Astrocyte (in vitro differentiated cells and primary cell): ENCODE results near the gene KLHL25. TPM values are rescaled to one million over a fixed set of nuclear protein-coding genes. Genes with fewer than 3 reads are reported as not detected.

ENCODE experiments used
- DNase-seq: peaks from one replicate; pipeline ENCODE4 v3.0.0-alpha.2; 2010; ENCODE audit warnings: low read depth
- FAIRE-seq: peaks from 2 replicates; lab custom pipeline; 2011; peaks lifted over from hg19 to GRCh38; lab: Jason Lieb, UNC
- H2AFZ ChIP-seq: 2 replicates; pipeline ENCODE4 v1.6.0; 2012; ENCODE audit warnings: low read depth, low read length, inconsistent platforms
- H3K27ac ChIP-seq: 2 replicates; pipeline ENCODE4 v1.5.1; 2011; ENCODE audit warnings: low read depth, low read length, inconsistent platforms
- H3K27me3 ChIP-seq: 2 replicates; pipeline ENCODE4 v1.6.0; 2011; ENCODE audit warnings: low read length, inconsistent platforms; ENCODE audit not compliant: insufficient read depth
- H3K36me3 ChIP-seq: 2 replicates; pipeline ENCODE4 v1.5.1; 2011; ENCODE audit warnings: low read length, inconsistent platforms; ENCODE audit not compliant: insufficient read depth
- H3K4me1 ChIP-seq: 2 replicates; pipeline ENCODE4 v1.5.1; 2011; ENCODE audit warnings: low read length, inconsistent platforms; ENCODE audit not compliant: insufficient read depth
- H3K4me2 ChIP-seq: 2 replicates; pipeline ENCODE4 v1.6.0; 2012; ENCODE audit warnings: low read length, inconsistent platforms
- H3K4me3 ChIP-seq: 2 replicates; pipeline ENCODE4 v1.5.1; 2011; ENCODE audit warnings: low read depth, mild to moderate bottlenecking, low read length, inconsistent platforms; ENCODE audit not compliant: insufficient read depth
- H3K79me2 ChIP-seq: 2 replicates; pipeline ENCODE4 v1.6.0; 2012; ENCODE audit warnings: mild to moderate bottlenecking, low read length, inconsistent platforms; ENCODE audit not compliant: insufficient read depth
- H3K9ac ChIP-seq: 2 replicates; pipeline ENCODE4 v1.6.0; 2012; ENCODE audit warnings: mild to moderate bottlenecking, low read length, inconsistent platforms
- H3K9me3 ChIP-seq: 2 replicates; pipeline ENCODE4 v1.5.1; 2012; ENCODE audit warnings: low read depth, mild to moderate bottlenecking, low read length, inconsistent platforms; ENCODE audit not compliant: insufficient read depth
- H4K20me1 ChIP-seq: 2 replicates; pipeline ENCODE4 v1.6.0; 2012; ENCODE audit warnings: low read length, inconsistent platforms; ENCODE audit not compliant: insufficient read depth
- H3K27ac Mint-ChIP-seq: one replicate; pipeline ENCODE4 v1.8.0; 2021; ENCODE audit warnings: mild to moderate bottlenecking, mixed read lengths; ENCODE audit not compliant: unreplicated experiment
- H3K27me3 Mint-ChIP-seq: one replicate; pipeline ENCODE4 v1.8.0; 2021; ENCODE audit warnings: low read depth, mixed read lengths; ENCODE audit not compliant: unreplicated experiment
- H3K36me3 Mint-ChIP-seq: one replicate; pipeline ENCODE4 v1.8.0; 2021; ENCODE audit warnings: low read depth, mixed read lengths; ENCODE audit not compliant: unreplicated experiment
- H3K4me1 Mint-ChIP-seq: one replicate; pipeline ENCODE4 v1.8.0; 2021; ENCODE audit warnings: low read depth, mixed read lengths; ENCODE audit not compliant: unreplicated experiment
- H3K4me3 Mint-ChIP-seq: one replicate; pipeline ENCODE4 v1.8.0; 2021; ENCODE audit warnings: mild to moderate bottlenecking, moderate library complexity, mixed read lengths; ENCODE audit not compliant: unreplicated experiment
- H3K9me3 Mint-ChIP-seq: one replicate; pipeline ENCODE4 v1.8.0; 2021; ENCODE audit warnings: mild to moderate bottlenecking, mixed read lengths; ENCODE audit not compliant: unreplicated experiment
- CTCF ChIP-seq: IDR thresholded peaks from 2 replicates; pipeline ENCODE4 v1.5.1; 2011; ENCODE audit warnings: low read depth, mild to moderate bottlenecking, inconsistent platforms, low read length, moderate library complexity; ENCODE audit not compliant: insufficient read depth
- EZH2 ChIP-seq: IDR thresholded peaks from 2 replicates; pipeline ENCODE4 v1.6.1; 2012; ENCODE audit warnings: mild to moderate bottlenecking, low read length, inconsistent platforms; ENCODE audit not compliant: insufficient read depth
- total RNA-seq: library from RNA; stranded (reverse); gene quantifications from 2 replicates; pipeline ENCODE4 v1.2.1, GENCODE V29; 2021

KLHL25 gene
- total RNA-seq, 1 donor from 2014 or later, result 5.6 TPM

DNA sequence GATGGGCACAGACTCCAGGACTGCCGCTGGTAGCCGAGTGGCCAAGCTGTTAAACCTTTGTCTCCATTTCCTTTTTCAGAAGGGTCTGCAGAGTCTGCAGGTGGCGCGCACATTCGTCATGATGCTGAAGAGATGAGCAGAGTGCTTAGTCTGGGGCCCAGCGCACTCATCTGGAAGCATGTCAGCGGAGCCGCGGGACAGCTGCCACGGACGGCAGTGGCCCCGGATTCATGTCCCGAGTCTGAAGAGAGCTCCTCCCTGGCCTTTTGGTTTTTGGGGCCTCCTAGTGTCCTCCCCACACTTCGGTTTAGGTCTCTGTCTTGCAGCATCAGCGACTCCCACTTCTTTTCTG is 42.6 kb downstream of the KLHL25 start:
- TF ChIP-seq EZH2 (no peak), CTCF (no peak)
- Mint-ChIP-seq H3K27ac (no peak overlapping the region), H3K27me3 (no peaks in the 10 kb centered on the region), H3K36me3 (peaks cover 10% of the 10 kb centered on the region), H3K4me3 (no peak overlapping the region), H3K4me1 (peaks cover 25% of the 10 kb centered on the region), H3K9me3 (no peaks in the 10 kb centered on the region)
- peaks cover 21% of the 10 kb centered on the region for H4K20me1 ChIP-seq
- no peaks in the 10 kb centered on the region for H3K9me3 ChIP-seq
- no peak for FAIRE-seq
- H2AFZ ChIP-seq, result no peak overlapping the region
- peaks cover 2% of the 10 kb centered on the region for H3K36me3 ChIP-seq
- H3K79me2 ChIP-seq, result no peaks in the 10 kb centered on the region
- peak overlapping the region; percentile 5 for H3K4me2 ChIP-seq
- no peak overlapping the region for H3K4me3 ChIP-seq
- peaks cover 20% of the 10 kb centered on the region for H3K4me1 ChIP-seq
- no peak overlapping the region for H3K9ac ChIP-seq
- no peaks in the 10 kb centered on the region for H3K27me3 ChIP-seq
- DNase-seq, result no peak
- H3K27ac ChIP-seq, result no peak overlapping the region

GRCh38 chr15:85751291-85752123 is 43.2 kb downstream of the KLHL25 start:
- Histone ChIP-seq H2AFZ (no peak overlapping the region), H3K79me2 (no peaks in the 10 kb centered on the region), H4K20me1 (peaks cover 21% of the 10 kb centered on the region), H3K4me3 (no peak overlapping the region), H3K27ac (no peak overlapping the region), H3K9ac (no peak overlapping the region), H3K4me2 (peak overlapping the region; percentile 5), H3K9me3 (no peaks in the 10 kb centered on the region), H3K4me1 (peaks cover 20% of the 10 kb centered on the region), H3K27me3 (no peaks in the 10 kb centered on the region), H3K36me3 (peaks cover 8% of the 10 kb centered on the region)
- H3K4me3 Mint-ChIP-seq, result no peak overlapping the region
- no peak for DNase-seq
- H3K9me3 Mint-ChIP-seq, result no peaks in the 10 kb centered on the region
- no peaks in the 10 kb centered on the region for H3K27me3 Mint-ChIP-seq
- H3K36me3 Mint-ChIP-seq, result peaks cover 10% of the 10 kb centered on the region
- TF ChIP-seq EZH2 (no peak), CTCF (no peak)
- peaks cover 25% of the 10 kb centered on the region for H3K4me1 Mint-ChIP-seq
- peak overlapping the region; percentile 66 for H3K27ac Mint-ChIP-seq
- no peak for FAIRE-seq
